Ovary (tissue), 9 donors: Measurements from ENCODE around the gene CEP170B. TPM values are rescaled to one million over a fixed set of nuclear protein-coding genes. Genes with fewer than 3 reads are reported as not detected.

Source experiments
- DNase-seq, 5 donors: peaks; one replicate each; pipeline ENCODE4 v3.0.0-alpha.2; 2019 to 2020
- H3K27ac ChIP-seq, 2 donors: fragments of 200-600 bp; one replicate each; pipeline versions ENCODE4 v1.5.1 to v1.8.0; 2019 to 2022
- H3K27me3 ChIP-seq: fragments of 200-600 bp; one replicate; pipeline ENCODE4 v1.8.0; 2022
- H3K36me3 ChIP-seq: fragments of 200-600 bp; sonication (generic); one replicate; pipeline ENCODE4 v1.5.1; 2019
- H3K4me1 ChIP-seq: one replicate; pipeline ENCODE4 v1.8.1; 2013; ENCODE audit warnings: mild to moderate bottlenecking, moderate library complexity; ENCODE audit not compliant: insufficient read depth
- H3K4me3 ChIP-seq: fragments of 200-600 bp; sonication (generic); one replicate; pipeline ENCODE4 v1.5.1; 2017
- H3K9me3 ChIP-seq, 2 donors: fragments of 200-600 bp in 1 of 2; sonication (generic) in 1 of 2; one replicate each; pipeline versions ENCODE4 v1.5.1 to v1.8.1; 2013 to 2019; ENCODE audit warnings: mild to moderate bottlenecking in 1 of 2, moderate library complexity in 1 of 2
- EP300 ChIP-seq: sonication (generic); formaldehyde crosslinking; IDR thresholded peaks from one replicate; pipeline ENCODE4 v1.6.1; 2017; ENCODE audit warnings: antibody characterized with exemption
- POLR2A ChIP-seq: fragments of 450-650 bp; IDR thresholded peaks from one replicate; pipeline ENCODE4 v1.6.1; 2017; ENCODE audit warnings: antibody characterized with exemption, mild to moderate bottlenecking, moderate library complexity
- WGBS, 3 donors: extraction: QIAGEN DNeasy Blood & Tissue Kit in 1 of 3; methylation state at CpG; one replicate each; pipeline versions ENCODE4 v1.1.5 to v1.1.7; 2013 to 2017; 5-methylcytosine and 5-hydroxymethylcytosine counted together
- intact Hi-C, 4 donors: fragments of 100-400 bp; cut with DNase I; formaldehyde crosslinking; loops; one replicate each; pipeline versions ENCODE4 v1.11.0 to v1.15.1; 2022 to 2023
- polyA plus RNA-seq, 2 donors: library from polyadenylated mRNA; stranded (reverse); fragments of 200-250 nt in 1 of 2; fragments of 350-450 nt in 1 of 2; fragmentation: Illumina TruSeq in 1 of 2; extraction: RNeasy Lipid Tissue Mini Kit (QIAGEN cat#74804) in 1 of 2; gene quantifications; one replicate each; pipeline ENCODE4 v1.2.3, GENCODE V29; 2013 to 2014
- total RNA-seq, 7 donors: library from RNA; depleted of rRNA in 2 of 7; stranded (reverse); fragments of >200 nt in 2 of 7; fragmentation: NEBNext Ultra II Directional in 3 of 7; extraction: Animal tissue kit (Norgen Biotek cat#: 25700) in 3 of 7; gene quantifications; one replicate each; pipeline versions ENCODE4 v1.1.0 to v1.2.4, GENCODE V29; 2016 to 2023
- TF ChIP-seq, protein P1 (sequence below), 3 donors: fragments of 450-650 bp in 2 of 3; fragments of 200-600 bp in 1 of 3; IDR thresholded peaks; one replicate each; pipeline versions ENCODE4 v1.5.1 to v1.8.0; 2016 to 2022; ENCODE audit warnings: antibody characterized with exemption in 3 of 3, mild to moderate bottlenecking in 1 of 3
- donor health status: DM: no; HTN: no; CAD: no; lungs with moderate emphysema.
- donor health status: DM: no; HTN: no; CAD: no.
- donor health status: Bipolar disorder and iron deficiency.
- donor health status: DM: yes; HTN: yes; CAD: no.
- donor health status: DM: no; HTN: no; CAD: no.
- donor health status: DM: yes; HTN: yes; CAD: no.

The CEP170B gene
- total and polyA plus RNA-seq, 9 donors: 1.9 to 22.7 (median 9.9) TPM

DNA sequence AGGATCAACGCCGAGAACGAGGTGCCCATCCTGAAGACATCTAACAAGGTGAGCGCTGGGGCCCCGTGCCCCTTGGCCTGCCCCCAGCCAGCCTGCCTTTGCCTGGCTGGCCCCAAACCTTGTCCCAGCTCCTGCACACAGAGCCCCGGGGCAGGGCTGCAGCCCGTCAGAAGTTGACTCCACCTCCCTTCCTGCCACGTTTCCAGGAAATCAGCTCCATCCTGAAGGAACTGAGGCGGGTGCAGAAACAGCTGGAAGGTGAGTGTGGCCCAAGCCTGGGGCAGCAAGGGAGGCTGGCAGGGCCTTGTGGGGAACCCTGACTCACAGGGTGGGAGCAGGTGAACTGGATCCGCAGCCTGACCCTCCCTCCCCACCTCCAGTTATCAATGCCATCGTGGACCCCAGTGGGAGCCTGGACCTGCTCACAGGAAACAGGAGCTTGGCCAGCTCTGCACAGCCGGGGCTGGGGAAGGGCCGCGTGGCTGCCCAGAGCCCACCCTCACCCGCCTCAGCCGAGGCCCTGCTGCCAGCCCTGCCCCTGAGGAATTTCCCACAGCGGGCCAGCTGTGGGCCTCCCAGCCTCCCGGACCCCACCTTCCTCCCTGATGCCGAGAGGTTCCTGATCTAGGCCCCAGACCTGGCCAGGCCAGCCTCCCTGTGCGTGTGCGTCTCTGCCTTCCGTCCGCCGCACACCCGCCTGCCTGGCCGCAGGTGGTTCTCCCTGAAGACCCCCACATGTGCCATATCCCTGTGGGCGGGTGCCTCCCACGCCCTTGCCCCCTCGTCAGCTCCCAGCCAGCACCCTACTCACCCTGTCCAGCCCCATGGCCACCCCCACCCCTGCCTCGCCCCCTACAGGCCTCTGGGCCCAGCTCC is 29.5 kb downstream of the CEP170B start:
- Histone ChIP-seq H3K27ac (no peak overlapping the region), H3K9me3 (no peaks in the 10 kb centered on the region), H3K4me1 (no peaks in the 10 kb centered on the region), H3K27me3 (no peaks in the 10 kb centered on the region), H3K36me3 (no peaks in the 10 kb centered on the region), H3K4me3 (no peak overlapping the region)
- TF ChIP-seq POLR2A: no peak
- no peak for TF ChIP-seq EP300
- TF ChIP-seq, protein P1, sequence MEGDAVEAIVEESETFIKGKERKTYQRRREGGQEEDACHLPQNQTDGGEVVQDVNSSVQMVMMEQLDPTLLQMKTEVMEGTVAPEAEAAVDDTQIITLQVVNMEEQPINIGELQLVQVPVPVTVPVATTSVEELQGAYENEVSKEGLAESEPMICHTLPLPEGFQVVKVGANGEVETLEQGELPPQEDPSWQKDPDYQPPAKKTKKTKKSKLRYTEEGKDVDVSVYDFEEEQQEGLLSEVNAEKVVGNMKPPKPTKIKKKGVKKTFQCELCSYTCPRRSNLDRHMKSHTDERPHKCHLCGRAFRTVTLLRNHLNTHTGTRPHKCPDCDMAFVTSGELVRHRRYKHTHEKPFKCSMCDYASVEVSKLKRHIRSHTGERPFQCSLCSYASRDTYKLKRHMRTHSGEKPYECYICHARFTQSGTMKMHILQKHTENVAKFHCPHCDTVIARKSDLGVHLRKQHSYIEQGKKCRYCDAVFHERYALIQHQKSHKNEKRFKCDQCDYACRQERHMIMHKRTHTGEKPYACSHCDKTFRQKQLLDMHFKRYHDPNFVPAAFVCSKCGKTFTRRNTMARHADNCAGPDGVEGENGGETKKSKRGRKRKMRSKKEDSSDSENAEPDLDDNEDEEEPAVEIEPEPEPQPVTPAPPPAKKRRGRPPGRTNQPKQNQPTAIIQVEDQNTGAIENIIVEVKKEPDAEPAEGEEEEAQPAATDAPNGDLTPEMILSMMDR (IDR thresholded peaks at IDR 0.05): no peak
- WGBS, 3 donors: 76 to 81% (median 79%) methylated on average over 29 to 30 of the region's 30 CpGs
- DNase-seq: peak in 4 of 5 donors; percentile 5 to 22 (median 20)
- intact Hi-C loops: loop anchor here in 2 of 4 donors (5.0 kb wide), 2 partner anchors 148 to 153 kb away; no protein-coding TSS in a partner anchor

DNA sequence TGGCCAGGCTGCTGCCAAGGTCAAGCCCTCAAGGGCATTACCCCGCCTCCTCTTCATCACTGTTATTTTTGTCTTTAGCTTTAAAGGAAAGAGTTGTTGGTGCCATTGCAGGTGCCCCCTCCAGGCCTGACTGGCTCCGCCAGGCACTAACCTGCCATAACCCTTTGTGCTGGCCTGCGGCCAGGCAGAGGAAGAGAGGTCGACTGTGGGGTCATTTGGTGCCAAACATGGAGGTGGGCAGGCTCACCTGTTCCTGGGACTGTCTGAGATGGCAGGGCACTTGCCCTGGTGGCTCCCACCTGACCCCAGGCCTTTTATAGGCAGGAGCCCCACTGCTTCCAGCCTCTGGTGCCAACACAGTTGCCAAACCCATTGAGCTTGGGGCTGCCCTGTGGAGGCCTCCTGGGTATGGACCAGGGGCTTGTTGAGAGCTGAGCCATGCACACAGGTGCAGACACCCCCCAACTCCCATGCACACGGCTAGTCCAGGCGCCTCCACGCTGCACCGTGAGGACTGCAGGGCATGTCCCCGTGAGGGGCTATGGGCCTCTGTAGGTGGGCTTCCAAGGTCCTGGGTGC is 30.2 kb downstream of the CEP170B start:
- 71 to 82% (median 79%) methylated on average over 9 of the region's 9 CpGs for WGBS, 3 donors
- intact Hi-C loops: loop anchor here in 1 of 4 donors (5.0 kb wide), 1 partner anchor 152 kb away; no protein-coding TSS in a partner anchor
- TF ChIP-seq, protein P1 (IDR thresholded peaks at IDR 0.05): no peak
- no peak for TF ChIP-seq POLR2A
- TF ChIP-seq EP300: no peak

DNA sequence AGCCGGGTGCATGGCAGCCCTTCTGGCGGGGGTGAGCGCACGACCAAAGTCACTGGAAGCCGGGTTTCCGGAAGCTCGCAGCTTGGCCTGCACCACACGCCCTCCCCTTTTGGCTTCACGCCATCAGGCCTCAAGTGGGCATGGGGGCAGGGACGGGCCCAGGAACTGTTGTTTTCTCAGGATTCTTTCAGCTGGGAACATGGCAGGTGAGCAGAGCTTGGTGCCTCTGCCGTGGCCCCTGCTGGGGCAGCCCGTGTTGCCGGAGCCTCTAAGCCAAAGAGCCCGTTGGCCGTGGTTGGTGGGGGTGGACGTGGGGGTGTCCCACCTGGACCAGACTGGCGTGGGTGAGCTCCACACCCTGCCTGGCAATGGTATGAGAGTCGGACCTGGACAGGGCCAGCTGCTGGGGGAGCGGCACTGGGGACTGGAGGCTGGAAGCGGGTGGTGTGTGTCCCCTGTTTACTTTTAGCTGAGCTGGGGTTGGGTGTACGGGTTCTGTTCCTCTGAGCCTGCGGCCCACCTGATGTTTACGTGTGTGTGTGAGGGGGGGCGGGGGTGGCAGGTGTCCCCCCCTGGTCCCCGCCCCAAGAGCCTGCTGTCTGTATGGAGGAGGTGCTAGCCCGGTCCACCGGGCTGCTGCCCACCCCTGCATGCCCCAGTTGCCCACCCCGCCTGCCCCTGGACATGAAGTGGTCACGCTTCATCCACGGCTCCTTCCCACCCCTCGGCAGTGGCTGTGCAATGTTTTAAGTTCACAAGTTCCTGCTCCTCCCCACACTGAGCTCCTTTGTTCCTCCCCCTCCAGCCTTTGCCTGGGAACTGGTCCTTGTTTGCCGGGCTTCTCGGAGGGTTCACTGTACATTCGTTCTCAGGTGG is 31.0 kb downstream of the CEP170B start:
- WGBS, 3 donors: 53 to 71% (median 63%) methylated on average over 33 to 34 of the region's 34 CpGs
- H3K4me3 ChIP-seq: no peak overlapping the region
- DNase-seq: peak; percentile 18 to 43 (median 29)
- no peaks in the 10 kb centered on the region for H3K9me3 ChIP-seq
- H3K36me3 ChIP-seq: no peaks in the 10 kb centered on the region
- no peak overlapping the region for H3K27ac ChIP-seq
- TF ChIP-seq POLR2A: no peak
- no peak for TF ChIP-seq EP300
- TF ChIP-seq, protein P1 (IDR thresholded peaks at IDR 0.05): no peak
- H3K4me1 ChIP-seq: no peaks in the 10 kb centered on the region
- intact Hi-C loops: loop anchor here in 3 of 4 donors (2.0 to 5.0 kb wide), 2 partner anchors 151 kb away; no protein-coding TSS in a partner anchor
- H3K27me3 ChIP-seq: no peaks in the 10 kb centered on the region

More for the DNA sequence above, 30.2 kb downstream of the CEP170B start:
- DNase-seq: peak in 3 of 5 donors; percentile 7 to 39 (median 27)
- H3K4me3 ChIP-seq: no peak overlapping the region
- no peaks in the 10 kb centered on the region for H3K4me1 ChIP-seq
- no peaks in the 10 kb centered on the region for H3K36me3 ChIP-seq
- no peaks in the 10 kb centered on the region for H3K27me3 ChIP-seq
- H3K27ac ChIP-seq: no peak overlapping the region
- H3K9me3 ChIP-seq: no peaks in the 10 kb centered on the region
